ENCODE data around the gene MRAP2. TPM values are rescaled to one million over a fixed set of nuclear protein-coding genes. Genes with fewer than 3 reads are reported as not detected.

The MRAP2 gene
- polyA plus RNA-seq, 1 donor (not counting 4 experiments of a cell fraction or from before 2014, with no cell fraction given): 3.0 TPM

DNA sequence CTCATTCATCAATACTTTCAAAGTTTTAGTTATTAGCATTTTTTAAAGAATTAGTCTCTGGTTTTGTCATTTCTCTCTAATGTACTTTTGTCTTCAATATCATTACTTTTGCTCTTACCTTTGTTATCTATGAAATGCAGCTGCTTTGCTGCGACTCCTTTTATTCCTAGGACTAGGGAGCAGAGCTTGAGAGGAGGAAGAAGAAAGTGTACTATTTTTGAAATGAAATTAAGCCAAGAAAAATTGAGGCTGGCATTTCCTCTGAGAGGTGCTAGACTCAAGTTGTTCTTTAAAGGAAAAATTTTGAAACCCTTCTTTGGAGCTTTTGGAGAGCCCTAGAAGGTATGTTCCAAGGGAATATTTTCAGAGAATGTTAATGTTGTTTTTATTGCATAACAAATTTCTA is 48.3 kb upstream of the MRAP2 start:
- Histone ChIP-seq H3K4me1 (ENCODE audit: control insufficient read depth, extremely low read depth, insufficient read depth, low read length) (no peaks in the 10 kb centered on the region), H3K36me3 (ENCODE audit: control insufficient read depth in 2 of 2, extremely low read depth in 1 of 2, insufficient read depth in 2 of 2, low read length in 2 of 2) (no peaks in the 10 kb centered on the region), H3K9me3 (ENCODE audit: control insufficient read depth, low read depth, low read length) (no peaks in the 10 kb centered on the region), H3K27me3 (ENCODE audit: control insufficient read depth, extremely low read depth, insufficient read depth, low read length) (no peaks in the 10 kb centered on the region), H3K27ac (ENCODE audit: control insufficient read depth, insufficient read depth, low read length) (no peak overlapping the region), H3K4me2 (ENCODE audit: control insufficient read depth, extremely low read depth, insufficient read depth, low read depth, low read length) (no peak overlapping the region), H3K4me3 (ENCODE audit: control insufficient read depth in 2 of 3, extremely low read depth in 1 of 3, insufficient read depth in 2 of 3, low read depth in 1 of 3, low read length in 3 of 3) (no peak overlapping the region), H3K79me2 (ENCODE audit: control insufficient read depth, insufficient read depth, low read length) (no peaks in the 10 kb centered on the region), H3K9me1 (ENCODE audit: control insufficient read depth, extremely low read depth, insufficient read depth, low read length) (no peaks in the 10 kb centered on the region), H3K9ac (ENCODE audit: control insufficient read depth, extremely low read depth, insufficient read depth, low read length) (no peak overlapping the region), H2AFZ (ENCODE audit: control insufficient read depth, low read length) (no peak overlapping the region), H4K20me1 (ENCODE audit: control insufficient read depth, extremely low read depth, insufficient read depth, low read length) (no peaks in the 10 kb centered on the region)
- TF ChIP-seq, protein P1, sequence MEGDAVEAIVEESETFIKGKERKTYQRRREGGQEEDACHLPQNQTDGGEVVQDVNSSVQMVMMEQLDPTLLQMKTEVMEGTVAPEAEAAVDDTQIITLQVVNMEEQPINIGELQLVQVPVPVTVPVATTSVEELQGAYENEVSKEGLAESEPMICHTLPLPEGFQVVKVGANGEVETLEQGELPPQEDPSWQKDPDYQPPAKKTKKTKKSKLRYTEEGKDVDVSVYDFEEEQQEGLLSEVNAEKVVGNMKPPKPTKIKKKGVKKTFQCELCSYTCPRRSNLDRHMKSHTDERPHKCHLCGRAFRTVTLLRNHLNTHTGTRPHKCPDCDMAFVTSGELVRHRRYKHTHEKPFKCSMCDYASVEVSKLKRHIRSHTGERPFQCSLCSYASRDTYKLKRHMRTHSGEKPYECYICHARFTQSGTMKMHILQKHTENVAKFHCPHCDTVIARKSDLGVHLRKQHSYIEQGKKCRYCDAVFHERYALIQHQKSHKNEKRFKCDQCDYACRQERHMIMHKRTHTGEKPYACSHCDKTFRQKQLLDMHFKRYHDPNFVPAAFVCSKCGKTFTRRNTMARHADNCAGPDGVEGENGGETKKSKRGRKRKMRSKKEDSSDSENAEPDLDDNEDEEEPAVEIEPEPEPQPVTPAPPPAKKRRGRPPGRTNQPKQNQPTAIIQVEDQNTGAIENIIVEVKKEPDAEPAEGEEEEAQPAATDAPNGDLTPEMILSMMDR (optimal IDR thresholded peaks at IDR 0.05 in 1 of 3, IDR thresholded peaks at IDR 0.05 in 1 of 3, conservative IDR thresholded peaks at IDR 0.05 in 1 of 3; ENCODE audit: extremely low read depth in 1 of 3, insufficient read depth in 2 of 3, low read length in 3 of 3): no peak
- no peak for TF ChIP-seq EZH2 (IDR thresholded peaks at IDR 0.05; ENCODE audit: low read length)
- DNase-seq (ENCODE audit: low read depth, low spot score): no peak
- no peak for FAIRE-seq
- dilution Hi-C loops (cut with MboI; ENCODE audit: extremely low pct_ligation_motif_present, low sequenced_read_pairs): no loop called here

- no peaks in the 10 kb centered on the region for H3K4me1 ChIP-seq (ENCODE audit: control insufficient read depth, extremely low read depth, insufficient read depth, low read length)
- DNase-seq (ENCODE audit: low read depth, low spot score): no peak
- no peak overlapping the region for H3K4me2 ChIP-seq (ENCODE audit: control insufficient read depth, extremely low read depth, insufficient read depth, low read depth, low read length)
- H3K9ac ChIP-seq (ENCODE audit: control insufficient read depth, extremely low read depth, insufficient read depth, low read length): no peak overlapping the region
- TF ChIP-seq EZH2 (IDR thresholded peaks at IDR 0.05; ENCODE audit: low read length): no peak
- TF ChIP-seq, protein P1 (optimal IDR thresholded peaks at IDR 0.05 in 1 of 3, IDR thresholded peaks at IDR 0.05 in 1 of 3, conservative IDR thresholded peaks at IDR 0.05 in 1 of 3; ENCODE audit: extremely low read depth in 1 of 3, insufficient read depth in 2 of 3, low read length in 3 of 3): no peak
- H3K9me3 ChIP-seq (ENCODE audit: control insufficient read depth, low read depth, low read length): no peaks in the 10 kb centered on the region
- H4K20me1 ChIP-seq (ENCODE audit: control insufficient read depth, extremely low read depth, insufficient read depth, low read length): no peaks in the 10 kb centered on the region
- no peak overlapping the region for H3K27ac ChIP-seq (ENCODE audit: control insufficient read depth, insufficient read depth, low read length)
- dilution Hi-C loops (cut with MboI; ENCODE audit: extremely low pct_ligation_motif_present, low sequenced_read_pairs): no loop called here
- H3K79me2 ChIP-seq (ENCODE audit: control insufficient read depth, insufficient read depth, low read length): no peaks in the 10 kb centered on the region
- no peaks in the 10 kb centered on the region for H3K9me1 ChIP-seq (ENCODE audit: control insufficient read depth, extremely low read depth, insufficient read depth, low read length)
- no peaks in the 10 kb centered on the region for H3K27me3 ChIP-seq (ENCODE audit: control insufficient read depth, extremely low read depth, insufficient read depth, low read length)
- no peaks in the 10 kb centered on the region for H3K36me3 ChIP-seq (ENCODE audit: control insufficient read depth in 2 of 2, extremely low read depth in 1 of 2, insufficient read depth in 2 of 2, low read length in 2 of 2)
- H3K4me3 ChIP-seq (ENCODE audit: control insufficient read depth in 2 of 3, extremely low read depth in 1 of 3, insufficient read depth in 2 of 3, low read depth in 1 of 3, low read length in 3 of 3): no peak overlapping the region
- FAIRE-seq: no peak
- no peak overlapping the region for H2AFZ ChIP-seq (ENCODE audit: control insufficient read depth, low read length)
These were observed 47.9 kb upstream of the MRAP2 start for GRCh38 chr6:83985715-83986114.
